Renal pelvis (tissue), 12 donors: ENCODE results near the gene CGB3. TPM values are rescaled to one million over a fixed set of nuclear protein-coding genes. Genes with fewer than 3 reads are reported as not detected.
"Not testable (repeated sequence)": the region's sequence is repeated elsewhere in the genome, so short reads cannot be mapped to it uniquely, and the experiment has no call there.

Source experiments
- DNase-seq: peaks from one replicate; pipeline ENCODE4 v3.0.0-alpha.2; 2013
- long read RNA-seq, 16 experiments: transcript quantifications; one replicate each; lab custom pipeline, GENCODE V29; 2026
- polyA plus RNA-seq, 3 donors: library from polyadenylated mRNA; unstranded; fragments of 120-200 nt; gene quantifications; one replicate each; pipeline ENCODE4 v1.2.1, GENCODE V29; 2013; ENCODE audit not compliant: insufficient read length in 3 of 3

The CGB3 gene
- polyA plus RNA-seq = not detected
- long read RNA-seq, donor 1 = 0 reads
- long read RNA-seq, donor 2 = 0 reads
- long read RNA-seq, donor 3 = 0 reads
- long read RNA-seq, donor 4 = 0 reads
- long read RNA-seq, donor 5 = 0 reads
- long read RNA-seq, donor 6 = 0 reads
- long read RNA-seq, donor 7 = 0 reads
- long read RNA-seq, donor 8 = 0 reads
- long read RNA-seq, donor 9 = 0 reads
- long read RNA-seq, donor 10 = 0 reads
- long read RNA-seq, donor 11 = 0 reads
- long read RNA-seq, donor 12 = 0 reads
- long read RNA-seq, donor 13 = 0 reads
- long read RNA-seq, donor 14 = 0 reads
- long read RNA-seq, donor 15 = 0 reads
- long read RNA-seq, donor 16 = 0 reads

GRCh38 chr19:49024233-49024632 is at the start of gene CGB3:
CGB3 (minus strand) TSS chr19:49024333; CDS start chr19:49023971, 362 bp downstream.
- DNase-seq = not testable (repeated sequence)

GRCh38 chr19:49071860-49072547 is 47.9 kb upstream of the CGB3 start:
- no peak for DNase-seq

GRCh38 chr19:49070416-49070815 is 46.3 kb upstream of the CGB3 start:
- DNase-seq = no peak

- no peak for DNase-seq
Observed at GRCh38 chr19:49069026-49069425, 44.9 kb upstream of the CGB3 start.

GRCh38 chr19:49067554-49067953 is 43.4 kb upstream of the CGB3 start:
- no peak for DNase-seq

GRCh38 chr19:49065905-49066512 is 41.9 kb upstream of the CGB3 start:
- DNase-seq = no peak

GRCh38 chr19:49064768-49065611 is 40.9 kb upstream of the CGB3 start, which contains the start of gene NTF4:
NTF4 (minus strand) TSS chr19:49064818; CDS start chr19:49061997, 2,821 bp downstream.
- DNase-seq = peak; percentile 69

- no peak for DNase-seq
Observed at GRCh38 chr19:49064029-49064629, 40.0 kb upstream of the CGB3 start.

- DNase-seq = no peak
Observed at GRCh38 chr19:49061445-49061844, 37.3 kb upstream of the CGB3 start.

- DNase-seq = no peak
Observed at GRCh38 chr19:49061000-49061399, 36.9 kb upstream of the CGB3 start.

GRCh38 chr19:49059053-49059452 is 34.9 kb upstream of the CGB3 start:
- DNase-seq = peak; percentile 19

- DNase-seq = no peak
Observed at GRCh38 chr19:49058562-49058961, 34.4 kb upstream of the CGB3 start.

GRCh38 chr19:49057636-49058234 is 33.6 kb upstream of the CGB3 start, which contains the start of gene CGB7:
CGB7 (minus strand) TSS chr19:49057749; CDS start chr19:49055375, 2,374 bp downstream.
- DNase-seq = peak; percentile 65

GRCh38 chr19:49056902-49057596 is 32.9 kb upstream of the CGB3 start:
- not testable (repeated sequence) for DNase-seq

GRCh38 chr19:49056101-49056901 is 32.2 kb upstream of the CGB3 start:
- DNase-seq = peak; percentile 28

GRCh38 chr19:49050376-49051033 is 26.4 kb upstream of the CGB3 start:
- not testable (repeated sequence) for DNase-seq

- DNase-seq = not testable (repeated sequence)
Observed at GRCh38 chr19:49049834-49050233, 25.7 kb upstream of the CGB3 start.

- not testable (repeated sequence) for DNase-seq
Observed at GRCh38 chr19:49049011-49049410, 24.9 kb upstream of the CGB3 start, which contains the start of gene CGB8. CGB8 (minus strand) TSS chr19:49049111; CDS start chr19:49048739, 372 bp downstream.

GRCh38 chr19:49043548-49043947 is 19.4 kb upstream of the CGB3 start, which contains the start of gene CGB5:
CGB5 (plus strand) TSS chr19:49043848; CDS start chr19:49044210, 362 bp downstream.
- DNase-seq = not testable (repeated sequence)
